Mesendoderm (in vitro differentiated cells): ENCODE measurements around the gene ZNF264.
A peak's percentile ranks its signal among the peaks of the same experiment; 100 is the strongest.

Experiments
- DNase-seq: peaks from one replicate; pipeline ENCODE4 v3.0.0; 2013
- H2AK5ac ChIP-seq: 2 replicates; pipeline ENCODE4 v1.6.1; 2013; ENCODE audit warnings: low read length, inconsistent platforms
- H2BK120ac ChIP-seq: 2 replicates; pipeline ENCODE4 v1.6.1; 2013; ENCODE audit warnings: low read depth, mild to moderate bottlenecking, low read length, moderate library complexity, mixed read lengths
- H2BK15ac ChIP-seq: replicated peaks from 2 replicates; pipeline ENCODE4 v1.6.1; 2013; ENCODE audit warnings: low read depth, mild to moderate bottlenecking, moderate library complexity
- H2BK5ac ChIP-seq: 2 replicates; pipeline ENCODE4 v1.6.1; 2013; ENCODE audit warnings: low read length, inconsistent platforms
- H3K18ac ChIP-seq: 2 replicates; pipeline ENCODE4 v1.6.1; 2013; ENCODE audit warnings: mild to moderate bottlenecking, low read length, mixed read lengths
- H3K23ac ChIP-seq: one replicate; pipeline ENCODE4 v1.6.1; 2013; ENCODE audit warnings: low read length
- H3K27ac ChIP-seq: 2 replicates; pipeline ENCODE4 v1.5.1; 2013; ENCODE audit warnings: low read depth, mild to moderate bottlenecking, inconsistent platforms, low read length, moderate library complexity
- H3K27me3 ChIP-seq: 2 replicates; pipeline ENCODE4 v1.6.1; 2013; ENCODE audit warnings: low read length, control low read depth, mild to moderate bottlenecking, inconsistent platforms; ENCODE audit not compliant: insufficient read depth, poor library complexity
- H3K36me3 ChIP-seq: 2 replicates; pipeline ENCODE4 v1.6.1; 2013; ENCODE audit warnings: low read length, inconsistent platforms; ENCODE audit not compliant: control insufficient read depth, insufficient read depth
- H3K4ac ChIP-seq: one replicate; pipeline ENCODE4 v1.6.1; 2013; ENCODE audit warnings: low read depth, mild to moderate bottlenecking, low read length, moderate library complexity
- H3K4me1 ChIP-seq: 2 replicates; pipeline ENCODE4 v1.6.1; 2013; ENCODE audit warnings: low read depth, low read length, inconsistent platforms; ENCODE audit not compliant: control insufficient read depth
- H3K4me2 ChIP-seq: 2 replicates; pipeline ENCODE4 v1.6.1; 2013; ENCODE audit warnings: low read length
- H3K4me3 ChIP-seq: 2 replicates; pipeline ENCODE4 v1.5.1; 2013; ENCODE audit warnings: mild to moderate bottlenecking, low read length
- H3K56ac ChIP-seq: one replicate; pipeline ENCODE4 v1.6.1; 2013; ENCODE audit warnings: low read length
- H3K79me1 ChIP-seq: 2 replicates; pipeline ENCODE4 v1.6.1; 2013; ENCODE audit warnings: low read length, inconsistent platforms
- H3K79me2 ChIP-seq: 2 replicates; pipeline ENCODE4 v1.6.1; 2013; ENCODE audit warnings: mild to moderate bottlenecking, low read length; ENCODE audit not compliant: control insufficient read depth, insufficient read depth
- H3K9ac ChIP-seq: 2 replicates; pipeline ENCODE4 v1.6.1; 2013; ENCODE audit warnings: low read length, inconsistent platforms
- H4K5ac ChIP-seq: one replicate; pipeline ENCODE4 v1.6.1; 2013; ENCODE audit warnings: low read length
- H4K8ac ChIP-seq: one replicate; pipeline ENCODE4 v1.6.1; 2013; ENCODE audit warnings: low read depth, mild to moderate bottlenecking, control low read depth, low read length, moderate library complexity
- WGBS: extraction: QIAGEN DNeasy Blood & Tissue Kit; methylation state at CpG from one replicate; pipeline ENCODE4 v1.1.7; 2013; ENCODE audit warnings: low lambda C conversion rate, missing lambda C conversion rate; ENCODE audit not compliant: insufficient coverage; ENCODE audit errors: extremely low coverage; 5-methylcytosine and 5-hydroxymethylcytosine counted together

Gene ZNF264

GRCh38 chr19:57202160-57202559 is 10.9 kb downstream of the ZNF264 start:
- H3K79me1 ChIP-seq: peaks cover 16% of the 10 kb centered on the region
- H3K23ac ChIP-seq: no peak overlapping the region
- no peaks in the 10 kb centered on the region for H3K4me1 ChIP-seq
- H4K5ac ChIP-seq: no peak overlapping the region
- H3K56ac ChIP-seq: no peak overlapping the region
- H3K4me3 ChIP-seq: no peak overlapping the region
- DNase-seq: no peak
- WGBS: no CpG with 5 or more reads among the region's 5 CpGs
- no peak overlapping the region for H3K27ac ChIP-seq
- H3K18ac ChIP-seq: no peak overlapping the region
- no peak overlapping the region for H4K8ac ChIP-seq
- H2AK5ac ChIP-seq: no peak overlapping the region
- H2BK5ac ChIP-seq: no peak overlapping the region
- H3K4ac ChIP-seq: no peak overlapping the region
- no peak overlapping the region for H2BK120ac ChIP-seq
- H3K9ac ChIP-seq: no peak overlapping the region
- H3K79me2 ChIP-seq: no peaks in the 10 kb centered on the region
- H2BK15ac ChIP-seq: no peak overlapping the region
- H3K4me2 ChIP-seq: no peak overlapping the region
- peaks cover 6% of the 10 kb centered on the region for H3K36me3 ChIP-seq
- H3K27me3 ChIP-seq: no peaks in the 10 kb centered on the region

- no peak overlapping the region for H3K23ac ChIP-seq
- no CpG with 5 or more reads among the region's 4 CpGs for WGBS
- H3K79me1 ChIP-seq: peaks cover 3% of the 10 kb centered on the region
- peaks cover 11% of the 10 kb centered on the region for H3K36me3 ChIP-seq
- H3K4me2 ChIP-seq: no peak overlapping the region
- H3K79me2 ChIP-seq: no peaks in the 10 kb centered on the region
- H3K4me3 ChIP-seq: no peak overlapping the region
- no peak overlapping the region for H3K27ac ChIP-seq
- H2BK5ac ChIP-seq: no peak overlapping the region
- no peak overlapping the region for H4K5ac ChIP-seq
- no peak overlapping the region for H2BK15ac ChIP-seq
- H2BK120ac ChIP-seq: no peak overlapping the region
- no peak overlapping the region for H3K9ac ChIP-seq
- H3K4me1 ChIP-seq: no peaks in the 10 kb centered on the region
- DNase-seq: no peak
- no peak overlapping the region for H3K4ac ChIP-seq
- no peak overlapping the region for H3K18ac ChIP-seq
- H2AK5ac ChIP-seq: no peak overlapping the region
- H4K8ac ChIP-seq: no peak overlapping the region
- H3K56ac ChIP-seq: no peak overlapping the region
- no peaks in the 10 kb centered on the region for H3K27me3 ChIP-seq
These were observed 19.1 kb downstream of the ZNF264 start for GRCh38 chr19:57210381-57210780.

- WGBS: no CpG with 5 or more reads among the region's 7 CpGs
- H3K36me3 ChIP-seq: peaks cover 8% of the 10 kb centered on the region
These were observed 20.8 kb downstream of the ZNF264 start for GRCh38 chr19:57212109-57212508.

GRCh38 chr19:57227502-57227901 is 36.2 kb downstream of the ZNF264 start:
- Histone ChIP-seq H2BK5ac (no peak overlapping the region), H3K27me3 (no peaks in the 10 kb centered on the region), H2AK5ac (no peak overlapping the region), H3K4me3 (no peak overlapping the region), H3K4me1 (peaks cover 2% of the 10 kb centered on the region), H2BK120ac (no peak overlapping the region), H3K36me3 (no peaks in the 10 kb centered on the region), H3K27ac (no peak overlapping the region), H3K18ac (no peak overlapping the region), H3K9ac (no peak overlapping the region), H2BK15ac (no peak overlapping the region), H3K4ac (no peak overlapping the region), H3K56ac (no peak overlapping the region), H3K23ac (no peak overlapping the region), H4K8ac (no peak overlapping the region), H3K79me1 (no peaks in the 10 kb centered on the region), H4K5ac (no peak overlapping the region), H3K79me2 (no peaks in the 10 kb centered on the region), H3K4me2 (no peak overlapping the region)
- no peak for DNase-seq
- no CpG with 5 or more reads among the region's 5 CpGs for WGBS

More at GRCh38 chr19:57212109-57212508, 20.8 kb downstream of the ZNF264 start:
- Histone ChIP-seq H3K4me1 (no peaks in the 10 kb centered on the region), H2AK5ac (no peak overlapping the region), H3K27ac (no peak overlapping the region), H3K4ac (no peak overlapping the region), H2BK15ac (no peak overlapping the region), H3K9ac (no peak overlapping the region), H3K27me3 (no peaks in the 10 kb centered on the region), H3K79me2 (no peaks in the 10 kb centered on the region), H4K8ac (no peak overlapping the region), H4K5ac (no peak overlapping the region), H2BK5ac (no peak overlapping the region), H3K4me3 (no peak overlapping the region), H3K23ac (no peak overlapping the region), H3K4me2 (no peak overlapping the region), H3K56ac (no peak overlapping the region), H2BK120ac (no peak overlapping the region), H3K79me1 (peaks cover 3% of the 10 kb centered on the region), H3K18ac (no peak overlapping the region)
- no peak for DNase-seq

- no peak overlapping the region for H2AK5ac ChIP-seq
- no peak overlapping the region for H3K4me3 ChIP-seq
- no peak overlapping the region for H3K18ac ChIP-seq
- H3K79me1 ChIP-seq: no peaks in the 10 kb centered on the region
- H3K36me3 ChIP-seq: no peaks in the 10 kb centered on the region
- no peak overlapping the region for H4K5ac ChIP-seq
- no CpG with 5 or more reads among the region's 9 CpGs for WGBS
- H3K56ac ChIP-seq: peak overlapping the region; percentile 1
- H3K4me2 ChIP-seq: peak overlapping the region; percentile 1
- no peak overlapping the region for H3K23ac ChIP-seq
- H3K4me1 ChIP-seq: peaks cover 2% of the 10 kb centered on the region
- H3K27ac ChIP-seq: no peak overlapping the region
- no peak overlapping the region for H4K8ac ChIP-seq
- peak overlapping the region; percentile 4 for H3K9ac ChIP-seq
- no peaks in the 10 kb centered on the region for H3K27me3 ChIP-seq
- no peak overlapping the region for H3K4ac ChIP-seq
- H2BK15ac ChIP-seq: no peak overlapping the region
- no peak overlapping the region for H2BK120ac ChIP-seq
- no peaks in the 10 kb centered on the region for H3K79me2 ChIP-seq
- H2BK5ac ChIP-seq: no peak overlapping the region
- peak; percentile 5 for DNase-seq
These were observed 40.4 kb downstream of the ZNF264 start for GRCh38 chr19:57231686-57232085.

GRCh38 chr19:57233207-57233606 is 41.9 kb downstream of the ZNF264 start:
- no peak overlapping the region for H4K5ac ChIP-seq
- H3K27ac ChIP-seq: no peak overlapping the region
- H3K9ac ChIP-seq: no peak overlapping the region
- H3K4me3 ChIP-seq: no peak overlapping the region
- no peaks in the 10 kb centered on the region for H3K27me3 ChIP-seq
- H3K79me1 ChIP-seq: no peaks in the 10 kb centered on the region
- no peak overlapping the region for H2AK5ac ChIP-seq
- H3K18ac ChIP-seq: no peak overlapping the region
- H3K23ac ChIP-seq: no peak overlapping the region
- H2BK120ac ChIP-seq: no peak overlapping the region
- peaks cover 2% of the 10 kb centered on the region for H3K4me1 ChIP-seq
- H3K79me2 ChIP-seq: no peaks in the 10 kb centered on the region
- H3K4me2 ChIP-seq: no peak overlapping the region
- no CpG with 5 or more reads among the region's 1 CpG for WGBS
- DNase-seq: no peak
- H2BK15ac ChIP-seq: no peak overlapping the region
- H4K8ac ChIP-seq: no peak overlapping the region
- H2BK5ac ChIP-seq: no peak overlapping the region
- no peak overlapping the region for H3K56ac ChIP-seq
- H3K4ac ChIP-seq: no peak overlapping the region
- no peaks in the 10 kb centered on the region for H3K36me3 ChIP-seq
